Measurements from ENCODE around the gene SHB.

- TF ChIP-seq CTCF (tag by site-specific recombination; IDR thresholded peaks at IDR 0.05) (no peak), ZNF133 (tag by site-specific recombination; IDR thresholded peaks at IDR 0.05) (no peak), ZNF530 (tag by site-specific recombination; IDR thresholded peaks at IDR 0.05; ENCODE audit: low read depth) (no peak), ZNF670 (tag by site-specific recombination; IDR thresholded peaks at IDR 0.05; ENCODE audit: low read depth) (no peak), KLF16 (tag by site-specific recombination; IDR thresholded peaks at IDR 0.05) (no peak), ZNF549 (tag by site-specific recombination; IDR thresholded peaks at IDR 0.05) (no peak), ZBTB10 (tag by site-specific recombination; IDR thresholded peaks at IDR 0.05) (no peak), ZSCAN18 (tag by site-specific recombination; IDR thresholded peaks at IDR 0.05) (no peak), ZBTB1 (tag by site-specific recombination; IDR thresholded peaks at IDR 0.05) (no peak), ZBTB26 (tag by site-specific recombination; optimal IDR thresholded peaks at IDR 0.05) (no peak), ZNF513 (tag by site-specific recombination; IDR thresholded peaks at IDR 0.05) (no peak), ZNF155 (tag by site-specific recombination; IDR thresholded peaks at IDR 0.05) (no peak), ZFP37 (tag by site-specific recombination; IDR thresholded peaks at IDR 0.05) (no peak), ZNF18 (tag by site-specific recombination; IDR thresholded peaks at IDR 0.05) (no peak)
These were observed 17.1 kb downstream of the SHB start for GRCh38 chr9:38051780-38052546.
